GM18505 (cell line): Measurements from ENCODE around the gene B9D2.

Experiments
- ATAC-seq: cut with Tn5 transposase; IDR thresholded peaks from one replicate; pipeline ENCODE4 v1.9.1; 2021; ENCODE audit not compliant: unreplicated experiment
- POLR2A ChIP-seq: IDR thresholded peaks from 4 replicates; pipeline ENCODE4 v1.6.1; 2011; ENCODE audit warnings: borderline replicate concordance; ENCODE audit not compliant: insufficient read depth, insufficient read length; ENCODE audit errors: extremely low read depth

B9D2 gene

DNA sequence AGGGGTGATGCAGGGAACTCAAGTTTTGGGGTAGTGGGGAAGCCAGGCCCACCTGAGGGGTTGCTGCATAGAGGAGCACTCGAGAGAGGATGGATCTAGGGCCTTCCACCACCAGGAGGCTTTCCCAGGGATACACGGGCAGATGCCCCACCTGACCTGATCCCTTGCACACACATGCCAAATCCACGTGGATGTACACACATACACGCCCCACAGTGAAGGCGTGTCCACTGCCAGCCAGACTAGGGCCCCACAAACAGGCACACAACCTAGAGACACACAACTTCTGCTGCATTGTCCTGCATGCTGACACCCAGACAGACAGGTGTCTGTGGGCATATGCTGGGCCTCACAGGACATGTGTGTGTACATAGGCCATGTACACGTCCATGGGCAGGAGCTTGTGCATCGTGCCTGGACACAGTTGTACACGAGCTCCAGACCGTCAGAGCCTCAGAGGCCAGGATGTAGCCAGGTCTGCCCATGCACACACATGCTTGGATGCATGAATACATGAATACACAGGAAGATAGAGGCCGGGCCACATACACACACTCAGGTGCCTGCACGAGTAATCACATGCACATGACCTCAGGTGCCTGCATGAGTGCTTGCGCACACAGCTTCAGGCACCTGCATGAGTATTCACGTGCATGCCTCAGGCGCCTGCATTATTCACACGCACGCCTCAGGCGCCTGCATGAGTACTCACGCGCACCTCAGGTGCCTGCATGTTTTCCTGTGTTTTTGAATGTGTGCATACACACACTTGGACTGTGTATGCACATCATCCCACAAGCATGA is 45.1 kb downstream of the B9D2 start:
- TF ChIP-seq POLR2A = no peak
- no peak for ATAC-seq

GRCh38 chr19:41316306-41316920 is 47.5 kb downstream of the B9D2 start:
- no peak for TF ChIP-seq POLR2A
- ATAC-seq = no peak

GRCh38 chr19:41311613-41312012 is 52.3 kb downstream of the B9D2 start:
- no peak for ATAC-seq
- TF ChIP-seq POLR2A = no peak

GRCh38 chr19:41311072-41311471 is 52.9 kb downstream of the B9D2 start:
- TF ChIP-seq POLR2A = no peak
- ATAC-seq = no peak

DNA sequence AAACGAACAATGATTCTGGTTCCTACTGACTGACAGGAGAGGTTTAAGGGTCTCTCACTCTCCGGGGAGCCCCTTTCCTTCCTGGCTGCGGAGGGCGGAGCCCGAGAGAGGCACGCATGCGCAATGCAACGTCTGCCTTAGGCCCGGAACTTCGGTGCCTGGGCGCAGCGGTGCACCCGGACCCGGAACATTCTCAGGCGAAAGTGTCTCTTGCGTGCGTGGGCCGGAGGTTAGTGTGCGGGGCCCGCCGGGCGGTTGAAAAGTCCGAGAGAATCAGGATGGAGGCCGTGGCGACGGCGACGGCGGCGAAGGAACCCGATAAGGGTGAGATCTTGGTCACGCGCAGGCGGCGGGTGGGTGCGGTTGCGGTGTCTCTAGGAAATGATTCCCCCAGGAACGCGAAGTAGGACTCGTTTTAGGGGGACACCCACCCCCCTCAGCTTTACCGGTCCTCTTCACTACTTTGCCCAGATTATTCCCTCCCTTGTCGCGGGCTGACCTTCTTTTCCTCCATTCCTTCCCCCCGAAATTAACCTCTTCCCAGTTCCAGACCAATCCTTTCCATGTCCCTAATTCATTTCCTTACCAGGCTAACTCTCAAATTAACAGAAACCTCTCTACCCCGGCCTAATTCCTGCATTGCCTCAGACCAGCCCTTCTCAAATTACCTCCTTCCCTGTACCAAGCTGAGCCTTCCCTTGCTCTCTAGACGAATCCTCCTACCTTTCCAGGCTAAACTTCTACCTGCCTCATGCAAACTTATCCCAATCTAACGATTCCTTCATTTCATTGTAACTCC is 53.7 kb downstream of the B9D2 start, which contains the start of gene CCDC97:
Gene CCDC97, plus strand, starts transcription at position 140 of the 799 bp plus-strand sequence. Its CDS starts 139 bp downstream, at position 279.
- peak; percentile 91 for TF ChIP-seq POLR2A
- peak; percentile 66 for ATAC-seq

DNA sequence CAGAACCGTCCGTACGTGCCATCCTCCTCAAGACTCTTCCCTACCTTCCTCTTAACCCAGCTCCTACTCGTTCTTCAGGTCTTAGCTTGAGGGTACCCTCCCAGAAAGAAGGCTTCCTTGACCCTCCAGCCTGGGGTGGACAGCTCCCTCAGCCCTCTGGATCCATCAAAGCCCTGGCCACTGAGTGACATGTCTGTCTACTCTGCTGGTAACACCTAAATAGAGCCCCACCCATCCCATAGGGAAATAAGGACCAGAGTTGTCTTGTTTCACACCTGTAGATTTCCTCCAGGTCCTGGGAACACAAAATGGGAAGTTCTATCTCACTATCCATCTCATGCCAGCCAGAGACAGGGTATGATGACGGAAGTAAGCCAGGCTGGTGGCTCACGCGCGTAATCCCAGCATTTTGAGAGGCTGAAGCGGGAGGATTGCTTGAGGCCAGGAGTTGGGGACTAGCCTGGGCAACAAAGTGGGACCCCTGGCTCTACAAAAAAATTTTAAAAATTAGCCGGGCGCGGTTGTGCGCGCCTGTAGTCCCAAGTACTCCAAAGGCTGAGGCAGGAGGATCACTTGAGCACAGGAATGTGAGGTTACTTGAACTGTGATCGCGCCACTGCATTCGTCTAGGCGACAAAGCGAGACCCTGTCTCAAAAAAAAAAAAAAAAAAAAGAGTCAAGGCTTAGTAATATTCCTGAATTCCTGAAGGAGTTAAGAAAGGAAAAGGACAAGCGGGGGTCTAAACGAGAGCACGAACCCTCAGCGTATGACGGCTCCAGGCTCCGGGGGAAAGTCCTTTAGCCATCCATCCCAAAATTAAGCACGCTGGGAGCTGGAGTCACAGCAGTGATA is 54.5 kb downstream of the B9D2 start:
- no peak for TF ChIP-seq POLR2A
- ATAC-seq = no peak

- TF ChIP-seq POLR2A = peak; percentile 50
- no peak for ATAC-seq
These were observed 55.3 kb downstream of the B9D2 start for GRCh38 chr19:41308450-41309179.

GRCh38 chr19:41307954-41308449 is 55.9 kb downstream of the B9D2 start:
- ATAC-seq = no peak

GRCh38 chr19:41307090-41307875 is 56.7 kb downstream of the B9D2 start:
- ATAC-seq = no peak

More at GRCh38 chr19:41307954-41308449, 55.9 kb downstream of the B9D2 start:
- TF ChIP-seq POLR2A = no peak

GRCh38 chr19:41305927-41306793 is 57.8 kb downstream of the B9D2 start:
- no peak for TF ChIP-seq POLR2A
- ATAC-seq = no peak

More at GRCh38 chr19:41307090-41307875, 56.7 kb downstream of the B9D2 start:
- no peak for TF ChIP-seq POLR2A
